Retina (tissue), 1 donor: ENCODE data around the gene WDR37.
"Not testable (repeated sequence)": the region's sequence is repeated elsewhere in the genome, so short reads cannot be mapped to it uniquely, and the experiment has no call there.

Source experiments
- DNase-seq: peaks from one replicate; pipeline ENCODE4 v3.0.0-alpha.2; 2016

The WDR37 gene

GRCh38 chr10:1056326-1057105, at the start of gene WDR37:
WDR37 (plus strand) TSS chr10:1056385; CDS start chr10:1072156, 15,771 bp downstream.
- peak; percentile 96 for DNase-seq

DNA sequence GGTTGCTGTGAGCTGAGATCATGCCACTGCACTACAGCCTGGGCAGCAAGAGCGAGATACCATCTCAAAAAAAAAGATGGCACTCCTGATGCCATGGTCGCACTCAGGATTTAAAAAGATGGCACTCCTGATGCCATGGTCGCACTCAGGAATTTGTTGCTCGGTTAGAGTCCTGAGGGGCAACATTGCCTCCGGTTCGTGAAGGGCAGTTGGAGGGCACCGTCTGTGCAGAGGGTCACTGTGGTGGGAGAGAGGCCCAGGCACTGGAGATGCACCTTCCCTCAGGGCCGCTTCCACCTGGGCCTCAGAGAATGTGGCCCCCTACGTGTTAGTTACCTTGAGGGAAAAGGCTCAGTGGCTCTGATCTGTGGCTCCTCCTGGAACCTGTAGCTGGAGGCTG, 49.6 kb upstream of the WDR37 start:
- DNase-seq, result no peak

GRCh38 chr10:1007583-1007982, 48.6 kb upstream of the WDR37 start:
- DNase-seq, result no peak

- DNase-seq, result no peak
Measured at GRCh38 chr10:1009071-1009494, 47.1 kb upstream of the WDR37 start.

DNA sequence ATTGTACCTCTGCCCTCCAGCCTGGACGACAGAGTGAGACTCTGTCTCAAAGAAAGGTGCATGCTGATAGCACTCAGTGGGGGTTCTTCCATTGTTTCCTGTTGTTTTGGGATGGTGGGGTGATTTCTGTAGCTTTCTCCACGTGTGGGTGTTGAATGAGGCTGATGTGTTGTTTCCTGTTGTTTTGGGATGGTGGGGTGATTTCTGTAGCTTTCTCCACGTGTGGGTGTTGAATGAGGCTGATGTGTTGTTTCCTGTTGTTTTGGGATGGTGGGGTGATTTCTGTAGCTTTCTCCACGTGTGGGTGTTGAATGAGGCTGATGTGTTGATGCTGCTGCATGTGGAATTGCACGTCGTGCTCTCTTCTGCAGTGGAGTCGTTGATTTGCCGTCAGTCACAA, 46.2 kb upstream of the WDR37 start:
- DNase-seq, result not testable (repeated sequence)

DNA sequence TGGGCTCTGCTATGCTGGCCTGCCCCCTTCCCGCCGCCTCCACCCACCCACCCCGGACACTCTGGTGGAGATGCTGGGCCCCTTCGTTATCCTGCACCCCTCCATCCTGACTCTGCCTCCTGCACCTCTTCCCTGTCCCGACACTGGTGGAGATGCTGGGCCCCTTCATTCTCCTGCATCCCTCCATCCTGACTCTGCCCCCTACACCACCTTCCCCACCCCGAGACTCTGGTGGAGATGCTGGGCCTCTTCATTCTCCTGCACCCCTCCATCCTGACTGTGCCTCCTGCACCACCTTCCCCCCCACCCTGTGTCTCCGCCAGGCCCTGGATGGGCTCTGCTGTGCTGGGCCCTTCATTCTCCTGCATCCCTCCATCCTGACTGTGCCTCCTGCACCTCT, 45.5 kb upstream of the WDR37 start:
- DNase-seq, result no peak

DNA sequence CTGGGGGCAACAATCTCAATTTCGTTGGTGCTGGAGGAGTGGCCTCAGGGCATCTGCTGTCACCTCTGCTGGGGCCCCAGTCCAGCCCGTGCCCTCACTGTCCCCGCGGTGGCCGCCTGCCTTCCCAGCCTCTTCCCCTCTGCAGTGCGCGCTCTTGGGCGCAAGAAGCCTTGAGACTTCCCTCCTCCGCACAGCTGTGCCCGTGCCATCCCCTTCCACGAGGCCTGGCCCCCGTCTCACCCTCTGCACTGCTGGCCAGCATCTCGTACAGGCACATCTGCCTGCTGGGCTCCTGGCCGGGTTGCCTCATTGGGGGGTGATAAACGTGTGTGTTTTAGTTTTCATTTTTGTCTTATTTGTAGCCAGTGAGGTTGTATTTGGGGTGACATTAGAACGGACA, 44.5 kb upstream of the WDR37 start:
- no peak for DNase-seq

GRCh38 chr10:1015688-1016087, 40.5 kb upstream of the WDR37 start:
- DNase-seq, result no peak

DNA sequence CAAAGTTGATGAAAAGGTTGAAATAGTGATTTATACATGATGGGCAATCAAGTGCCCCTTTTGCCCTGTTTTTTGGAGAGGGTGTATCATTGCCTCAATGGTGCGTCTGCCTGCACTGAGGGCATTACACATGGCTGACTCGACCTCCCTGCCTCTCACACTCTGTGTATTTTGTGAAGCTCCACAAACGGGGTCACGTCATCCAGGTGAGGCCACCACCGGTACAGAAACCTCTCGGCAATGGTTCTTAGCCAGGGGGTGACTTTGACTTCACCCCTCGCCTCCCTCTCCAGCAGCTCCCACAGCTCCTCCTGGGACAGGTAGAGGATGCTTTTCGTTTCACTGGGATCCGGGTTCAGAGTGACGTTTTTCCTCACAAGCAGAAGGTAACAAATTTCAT, 36.8 kb upstream of the WDR37 start:
- DNase-seq, result no peak

- DNase-seq, result no peak
Measured at GRCh38 chr10:1020460-1020859, 35.7 kb upstream of the WDR37 start.

GRCh38 chr10:1020958-1021357, 35.2 kb upstream of the WDR37 start:
- DNase-seq, result no peak

DNA sequence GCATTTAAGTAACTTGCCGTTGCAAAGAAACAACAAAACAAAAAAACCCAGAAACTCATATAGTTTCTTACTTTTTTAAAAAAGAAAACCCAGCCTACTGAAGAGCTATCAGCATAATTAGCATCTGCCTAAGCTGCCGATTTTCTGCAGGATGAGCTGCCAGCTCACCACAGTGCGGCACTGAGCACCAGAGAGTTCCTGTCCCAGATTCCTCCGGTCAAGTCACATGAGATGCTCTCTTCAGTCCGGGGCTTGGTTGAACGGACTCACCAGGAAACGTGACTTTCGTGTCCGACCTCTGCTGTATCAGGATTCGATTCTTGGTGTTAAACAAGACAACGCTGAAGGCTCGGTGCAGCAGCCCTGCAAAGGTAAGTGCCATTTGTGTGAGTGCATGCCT, 33.8 kb upstream of the WDR37 start:
- no peak for DNase-seq

GRCh38 chr10:1024103-1024502, 32.1 kb upstream of the WDR37 start:
- no peak for DNase-seq

- DNase-seq, result no peak
Measured at GRCh38 chr10:1025683-1026082, 30.5 kb upstream of the WDR37 start, which contains the start of gene IDI2. IDI2 (minus strand) TSS chr10:1025859; CDS start chr10:1024723, 1,136 bp downstream.

DNA sequence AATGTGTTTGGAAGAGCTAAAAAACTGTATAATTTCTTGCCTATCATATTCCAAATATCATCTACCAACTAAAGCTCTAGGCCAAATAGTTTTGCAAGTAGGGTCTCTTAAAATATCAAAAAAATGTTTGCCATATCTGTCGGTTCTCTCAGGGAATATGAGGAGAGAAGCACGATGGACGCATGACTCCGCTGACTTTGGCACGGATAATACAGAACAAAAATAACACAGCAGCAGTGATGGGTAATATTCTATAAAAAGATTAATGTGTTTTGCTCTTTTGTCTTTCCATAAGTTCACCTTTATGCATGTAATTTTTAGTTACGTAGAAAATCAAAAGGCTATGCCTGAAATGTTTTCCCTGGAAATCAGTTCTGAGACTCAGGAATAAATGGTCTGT, 29.6 kb upstream of the WDR37 start:
- no peak for DNase-seq

- DNase-seq, result no peak
Measured at GRCh38 chr10:1029838-1030237, 26.3 kb upstream of the WDR37 start.

DNA sequence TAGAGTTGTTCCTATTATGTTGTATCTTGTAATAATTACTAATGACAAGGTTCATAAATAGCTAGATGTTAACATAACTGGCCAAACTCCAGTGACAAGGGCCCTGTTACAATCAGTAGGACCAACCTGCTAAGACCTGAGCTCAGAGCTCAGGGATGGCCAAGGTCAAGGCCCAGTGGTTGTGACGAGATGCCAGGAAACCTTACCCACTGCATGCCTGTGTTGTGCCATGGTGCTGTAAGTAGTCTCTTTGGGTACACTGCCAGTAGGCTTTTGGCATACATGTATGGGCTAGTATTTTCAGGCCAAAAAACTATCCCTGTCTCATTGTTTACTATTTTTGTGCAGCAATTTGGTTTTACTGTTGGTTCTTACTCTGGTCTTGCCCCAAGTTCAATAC, 22.6 kb upstream of the WDR37 start:
- no peak for DNase-seq

DNA sequence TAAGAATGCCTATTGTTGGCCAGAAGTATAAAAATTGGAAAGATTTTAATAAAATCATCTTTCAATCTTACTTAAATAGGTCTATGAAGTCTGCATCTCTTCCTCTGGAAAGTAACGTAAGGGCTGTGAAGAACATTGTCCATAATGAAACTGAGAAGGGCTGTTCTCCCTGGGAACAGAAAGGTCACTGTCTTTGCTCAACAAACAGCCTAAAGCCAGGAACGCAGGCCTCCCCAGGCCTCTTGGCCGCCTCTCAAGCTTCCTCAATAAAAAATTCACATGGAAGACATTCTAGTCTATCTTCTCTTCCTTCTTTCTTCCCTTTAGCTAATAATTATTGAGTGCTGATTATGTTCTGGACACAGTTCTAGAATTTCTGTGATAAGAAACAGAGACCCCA, 21.4 kb upstream of the WDR37 start:
- DNase-seq, result no peak

DNA sequence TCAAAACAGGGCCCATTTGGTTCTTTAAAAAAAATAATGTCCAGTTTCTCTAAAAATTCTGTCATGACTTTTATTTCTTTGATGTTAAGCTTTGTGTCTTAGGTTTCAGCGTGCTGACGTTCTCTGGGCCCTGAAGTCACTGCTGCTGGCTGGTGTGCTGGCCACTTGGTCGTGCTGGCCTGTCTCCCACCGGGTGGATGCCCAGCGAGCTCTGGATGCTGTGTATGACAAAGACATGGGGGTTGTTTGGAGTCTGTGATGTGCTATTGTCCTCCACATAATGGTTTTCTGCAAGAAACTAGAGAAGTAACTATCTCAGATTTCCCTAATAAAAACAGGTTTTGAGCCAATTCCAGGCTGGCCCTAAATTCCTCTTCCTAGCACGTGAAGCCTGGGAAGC, 21.0 kb upstream of the WDR37 start:
- no peak for DNase-seq

- DNase-seq, result no peak
Measured at GRCh38 chr10:1036341-1036791, 19.8 kb upstream of the WDR37 start.

DNA sequence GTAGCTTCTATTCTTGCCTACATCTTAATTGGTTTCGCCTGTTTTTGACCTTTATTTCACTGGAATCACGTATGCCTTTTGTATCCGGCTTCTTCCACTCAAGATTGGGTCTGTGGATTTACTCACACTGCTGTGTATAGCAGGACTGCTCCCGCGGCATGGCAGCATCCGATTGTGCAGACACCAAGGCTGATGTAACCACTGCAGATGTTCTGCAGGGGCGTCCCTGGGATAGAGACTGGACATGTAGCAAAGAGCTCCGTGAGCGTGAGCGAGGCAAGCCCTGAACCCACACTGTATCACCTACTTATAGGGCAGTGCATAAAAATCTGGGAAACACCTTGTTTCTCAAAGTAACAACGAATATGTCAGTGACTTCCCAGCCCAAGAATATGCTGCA, 19.1 kb upstream of the WDR37 start:
- no peak for DNase-seq

- not testable (repeated sequence) for DNase-seq
Measured at GRCh38 chr10:1038769-1039168, 17.4 kb upstream of the WDR37 start.

- DNase-seq, result no peak
Measured at GRCh38 chr10:1040133-1040532, 16.1 kb upstream of the WDR37 start.

- no peak for DNase-seq
Measured at GRCh38 chr10:1041514-1041913, 14.7 kb upstream of the WDR37 start.

DNA sequence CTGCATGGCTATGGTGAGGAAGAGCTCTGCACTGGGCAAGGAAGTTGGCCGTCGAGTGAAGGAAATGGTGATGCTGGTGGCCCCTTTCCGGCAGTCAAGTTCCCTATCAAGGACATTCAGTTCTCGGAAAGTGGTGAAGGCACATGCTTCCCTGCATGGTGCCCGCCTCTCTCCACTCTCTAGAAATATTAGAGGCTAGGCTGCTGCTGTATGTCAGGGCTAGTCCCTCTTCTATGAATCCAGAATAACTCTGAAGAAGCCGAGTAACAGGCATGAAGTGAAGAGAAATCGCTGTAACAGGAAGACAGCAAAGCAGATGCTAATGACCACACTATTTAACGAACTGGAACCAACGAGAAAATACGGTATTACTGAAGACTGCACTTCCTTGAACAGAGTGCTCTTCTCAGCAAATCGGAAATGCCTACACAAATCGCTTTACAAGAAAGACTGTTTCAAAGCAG, 12.6 kb upstream of the WDR37 start:
- no peak for DNase-seq
